Stimulated activated naive B cell treated with anti-CD40 and anti-IgM and Interleukin-4, amounts not matched to agents 10 μg/mL and 1 μg/mL and 100 μg/mL, for 72 hours (primary cell): ENCODE results near the gene SULT4A1.
"Not testable (repeated sequence)": the region's sequence is repeated elsewhere in the genome, so short reads cannot be mapped to it uniquely, and the experiment has no call there.

Experiments
- ATAC-seq, 2 donors: fragments of 150-1000 bp; cut with Tn5 transposase; replicated peaks; 2 replicates each; pipeline ENCODE4 v1.10.0; 2021; ENCODE audit warnings: moderate library complexity in 1 of 2
- DNase-seq: peaks from one replicate; pipeline ENCODE4 v3.0.0; 2021
- H3K27ac Mint-ChIP-seq: one replicate; pipeline ENCODE4 v1.8.0; 2022; ENCODE audit warnings: mild to moderate bottlenecking, mixed read lengths
- H3K27me3 Mint-ChIP-seq, 2 donors: one replicate each; pipeline ENCODE4 v1.8.0; 2022; ENCODE audit warnings: mixed read lengths in 2 of 2
- H3K36me3 Mint-ChIP-seq, 2 donors: one replicate each; pipeline ENCODE4 v1.8.0; 2022; ENCODE audit warnings: mixed read lengths in 2 of 2, mild to moderate bottlenecking in 1 of 2
- H3K4me1 Mint-ChIP-seq, 2 donors: one replicate each; pipeline ENCODE4 v1.8.0; 2022; ENCODE audit warnings: mixed read lengths in 2 of 2, mild to moderate bottlenecking in 1 of 2
- H3K4me3 Mint-ChIP-seq, 2 donors: one replicate each; pipeline ENCODE4 v1.8.0; 2022; ENCODE audit warnings: mild to moderate bottlenecking in 2 of 2, mixed read lengths in 2 of 2, moderate library complexity in 1 of 2
- H3K9me3 Mint-ChIP-seq, 2 donors: one replicate each; pipeline ENCODE4 v1.8.0; 2022; ENCODE audit warnings: mixed read lengths in 2 of 2, mild to moderate bottlenecking in 1 of 2

SULT4A1 gene, protein sequence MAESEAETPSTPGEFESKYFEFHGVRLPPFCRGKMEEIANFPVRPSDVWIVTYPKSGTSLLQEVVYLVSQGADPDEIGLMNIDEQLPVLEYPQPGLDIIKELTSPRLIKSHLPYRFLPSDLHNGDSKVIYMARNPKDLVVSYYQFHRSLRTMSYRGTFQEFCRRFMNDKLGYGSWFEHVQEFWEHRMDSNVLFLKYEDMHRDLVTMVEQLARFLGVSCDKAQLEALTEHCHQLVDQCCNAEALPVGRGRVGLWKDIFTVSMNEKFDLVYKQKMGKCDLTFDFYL

DNA sequence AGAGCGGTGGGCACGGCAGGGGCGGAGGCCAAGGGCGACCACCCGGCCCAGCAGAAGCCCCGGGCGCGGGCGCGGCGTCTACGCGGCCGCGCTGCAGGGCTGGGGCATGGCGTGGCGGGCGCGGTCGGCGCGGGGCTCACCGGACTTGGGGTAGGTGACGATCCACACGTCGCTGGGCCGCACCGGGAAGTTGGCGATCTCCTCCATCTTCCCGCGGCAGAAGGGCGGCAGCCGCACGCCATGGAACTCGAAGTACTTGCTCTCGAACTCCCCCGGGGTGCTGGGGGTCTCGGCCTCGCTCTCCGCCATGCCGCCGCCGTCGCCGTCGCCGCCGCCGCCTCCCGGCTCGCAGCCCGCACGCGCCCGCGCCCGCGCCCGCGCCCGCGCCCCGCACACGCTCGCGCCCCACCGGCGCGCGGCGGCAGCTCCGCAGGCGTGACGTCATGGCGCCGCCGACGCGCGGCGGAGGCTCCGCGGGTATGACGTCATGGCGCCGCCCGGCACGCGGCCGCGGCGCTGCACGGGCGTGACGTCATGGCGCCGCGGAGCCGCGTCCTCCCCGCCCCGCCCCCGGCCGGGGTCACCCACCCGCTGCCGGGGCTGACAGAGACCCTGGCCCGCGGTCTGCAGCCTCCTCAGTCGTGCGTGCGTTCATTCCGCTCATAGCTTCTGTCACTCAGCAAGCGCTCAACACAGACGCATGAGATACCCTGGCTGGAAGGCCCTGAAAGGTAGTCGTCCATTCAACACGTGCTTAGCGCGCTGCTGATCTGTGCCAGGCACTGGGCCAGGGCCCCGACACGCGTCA lies at the start of gene SULT4A1:
Gene SULT4A1 (minus strand): TSS at position 440 of the 808 bp plus-strand sequence. CDS start 131 bp downstream, at position 309.
- H3K4me3 Mint-ChIP-seq, result peak within 1 kb of the TSS in 1 of 2 donors; percentile 59
- DNase-seq (no peak), ATAC-seq (no peak)
- peaks cover 72% of the 10 kb centered on the region in 2 donors for H3K27me3 Mint-ChIP-seq
- H3K27ac Mint-ChIP-seq, result no peak within 1 kb of the TSS
- H3K4me1 Mint-ChIP-seq, result peaks cover 0 to 4% of the 10 kb centered on the region in 2 donors
- H3K36me3 Mint-ChIP-seq, result no peaks in the 10 kb centered on the region
- H3K9me3 Mint-ChIP-seq, result peaks cover 0 to 3% of the 10 kb centered on the region in 2 donors

GRCh38 chr22:43911351-43911750 lies 49.0 kb upstream of the SULT4A1 start:
- Mint-ChIP-seq H3K36me3 (no peaks in the 10 kb centered on the region), H3K4me3 (no peak overlapping the region), H3K9me3 (peaks cover 0 to 2% of the 10 kb centered on the region in 2 donors), H3K27ac (no peak overlapping the region), H3K4me1 (no peaks in the 10 kb centered on the region), H3K27me3 (peaks cover 28 to 43% of the 10 kb centered on the region in 2 donors)
- ATAC-seq (no peak), DNase-seq (no peak)

- DNase-seq (no peak), ATAC-seq (no peak)
- Mint-ChIP-seq H3K4me3 (no peak overlapping the region), H3K36me3 (no peaks in the 10 kb centered on the region), H3K4me1 (no peaks in the 10 kb centered on the region), H3K27me3 (peaks cover 30 to 43% of the 10 kb centered on the region in 2 donors), H3K9me3 (peaks cover 0 to 2% of the 10 kb centered on the region in 2 donors), H3K27ac (no peak overlapping the region)
Observed at GRCh38 chr22:43910178-43910695, 47.9 kb upstream of the SULT4A1 start.

DNA sequence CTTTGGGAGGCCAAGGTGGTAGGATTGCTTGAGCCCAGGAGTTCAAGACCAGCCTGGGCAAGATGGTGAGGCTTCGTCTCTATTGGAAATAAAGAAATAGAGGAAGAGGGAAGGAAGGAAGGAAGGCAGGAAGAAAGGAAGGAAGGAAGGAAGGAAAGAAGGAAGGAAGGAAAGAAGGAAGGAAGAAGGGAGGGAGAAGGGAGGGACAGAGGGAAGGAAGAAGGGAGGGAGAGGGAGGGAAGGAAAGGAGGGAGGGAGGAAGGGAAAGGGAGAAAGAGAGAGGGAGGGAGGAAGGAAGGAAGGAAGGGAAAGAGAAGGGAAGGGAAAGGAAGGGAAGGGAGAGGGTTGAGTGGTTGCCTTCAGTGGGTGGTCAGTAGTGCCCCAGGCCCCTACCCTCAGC lies 47.4 kb upstream of the SULT4A1 start:
- no peak overlapping the region for H3K4me3 Mint-ChIP-seq
- H3K4me1 Mint-ChIP-seq, result no peaks in the 10 kb centered on the region
- peaks cover 31 to 43% of the 10 kb centered on the region in 2 donors for H3K27me3 Mint-ChIP-seq
- DNase-seq (no peak), ATAC-seq (no peak)
- no peak overlapping the region for H3K27ac Mint-ChIP-seq
- no peaks in the 10 kb centered on the region for H3K36me3 Mint-ChIP-seq
- H3K9me3 Mint-ChIP-seq, result peaks cover 0 to 2% of the 10 kb centered on the region in 2 donors

- ATAC-seq (no peak), DNase-seq (no peak)
- peaks cover 33 to 54% of the 10 kb centered on the region in 2 donors for H3K27me3 Mint-ChIP-seq
- no peak overlapping the region for H3K4me3 Mint-ChIP-seq
- no peaks in the 10 kb centered on the region for H3K9me3 Mint-ChIP-seq
- H3K36me3 Mint-ChIP-seq, result no peaks in the 10 kb centered on the region
- H3K27ac Mint-ChIP-seq, result no peak overlapping the region
- H3K4me1 Mint-ChIP-seq, result no peaks in the 10 kb centered on the region
Observed at GRCh38 chr22:43905681-43906080, 43.4 kb upstream of the SULT4A1 start.

- peak; percentile 62 for DNase-seq
- H3K27ac Mint-ChIP-seq, result not testable (repeated sequence)
- peaks cover 23 to 43% of the 10 kb centered on the region in 2 donors for H3K27me3 Mint-ChIP-seq
Observed at GRCh38 chr22:43904412-43904811, 42.1 kb upstream of the SULT4A1 start.

DNA sequence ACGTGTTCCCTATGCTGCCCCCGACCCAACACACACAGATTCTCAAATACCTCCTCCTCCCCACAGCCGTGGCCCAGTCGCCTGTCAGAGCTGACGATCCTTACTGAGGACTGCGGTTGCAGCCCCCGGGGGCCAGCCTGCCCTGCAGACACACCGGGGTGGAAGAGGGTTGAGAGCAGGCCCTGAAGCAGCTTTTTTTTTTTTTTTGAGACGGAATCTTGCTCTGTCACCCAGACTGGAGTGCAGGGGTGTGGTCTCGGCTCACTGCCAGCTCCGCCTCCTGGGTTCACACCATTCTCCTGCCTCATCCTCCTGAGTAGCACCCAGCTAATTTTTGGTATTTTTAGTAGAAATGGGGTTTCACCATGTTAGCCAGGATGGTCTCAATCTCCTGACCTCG lies 40.7 kb upstream of the SULT4A1 start:
- not testable (repeated sequence) for H3K4me1 Mint-ChIP-seq, H3K9me3 Mint-ChIP-seq, H3K4me3 Mint-ChIP-seq, H3K27ac Mint-ChIP-seq, DNase-seq, H3K36me3 Mint-ChIP-seq, ATAC-seq
- peaks cover 23 to 42% of the 10 kb centered on the region in 2 donors for H3K27me3 Mint-ChIP-seq

More at GRCh38 chr22:43904412-43904811, 42.1 kb upstream of the SULT4A1 start:
- H3K4me3 Mint-ChIP-seq, H3K36me3 Mint-ChIP-seq, ATAC-seq, H3K4me1 Mint-ChIP-seq, H3K9me3 Mint-ChIP-seq: not testable (repeated sequence)

- Mint-ChIP-seq H3K27ac (no peak overlapping the region), H3K27me3 (peaks cover 23 to 35% of the 10 kb centered on the region in 2 donors), H3K36me3 (no peaks in the 10 kb centered on the region), H3K9me3 (no peaks in the 10 kb centered on the region), H3K4me1 (no peaks in the 10 kb centered on the region), H3K4me3 (no peak overlapping the region)
- no peak for ATAC-seq
- no peak for DNase-seq
Observed at GRCh38 chr22:43901976-43902643, 39.8 kb upstream of the SULT4A1 start.

- no peak overlapping the region for H3K4me3 Mint-ChIP-seq
- no peaks in the 10 kb centered on the region for H3K36me3 Mint-ChIP-seq
- peaks cover 29 to 42% of the 10 kb centered on the region in 2 donors for H3K27me3 Mint-ChIP-seq
- no peaks in the 10 kb centered on the region for H3K9me3 Mint-ChIP-seq
- H3K27ac Mint-ChIP-seq, result no peak overlapping the region
- no peaks in the 10 kb centered on the region for H3K4me1 Mint-ChIP-seq
- DNase-seq, result no peak
- ATAC-seq, result no peak
Observed at GRCh38 chr22:43900206-43900605, 37.9 kb upstream of the SULT4A1 start.

GRCh38 chr22:43897751-43898261 lies 35.5 kb upstream of the SULT4A1 start:
- ATAC-seq (peak in 1 of 2 donors; percentile 38), DNase-seq (no peak)
- Mint-ChIP-seq H3K36me3 (no peaks in the 10 kb centered on the region), H3K27ac (no peak overlapping the region), H3K9me3 (no peaks in the 10 kb centered on the region), H3K4me1 (no peaks in the 10 kb centered on the region), H3K4me3 (no peak overlapping the region), H3K27me3 (peaks cover 27 to 41% of the 10 kb centered on the region in 2 donors)

- DNase-seq, result no peak
- Mint-ChIP-seq H3K4me3 (no peak overlapping the region), H3K27me3 (peaks cover 27 to 42% of the 10 kb centered on the region in 2 donors), H3K27ac (peak overlapping the region; percentile 42), H3K36me3 (no peaks in the 10 kb centered on the region), H3K4me1 (peaks cover 3 to 7% of the 10 kb centered on the region in 2 donors), H3K9me3 (no peaks in the 10 kb centered on the region)
- no peak for ATAC-seq
Observed at GRCh38 chr22:43895986-43896645, 33.8 kb upstream of the SULT4A1 start.

DNA sequence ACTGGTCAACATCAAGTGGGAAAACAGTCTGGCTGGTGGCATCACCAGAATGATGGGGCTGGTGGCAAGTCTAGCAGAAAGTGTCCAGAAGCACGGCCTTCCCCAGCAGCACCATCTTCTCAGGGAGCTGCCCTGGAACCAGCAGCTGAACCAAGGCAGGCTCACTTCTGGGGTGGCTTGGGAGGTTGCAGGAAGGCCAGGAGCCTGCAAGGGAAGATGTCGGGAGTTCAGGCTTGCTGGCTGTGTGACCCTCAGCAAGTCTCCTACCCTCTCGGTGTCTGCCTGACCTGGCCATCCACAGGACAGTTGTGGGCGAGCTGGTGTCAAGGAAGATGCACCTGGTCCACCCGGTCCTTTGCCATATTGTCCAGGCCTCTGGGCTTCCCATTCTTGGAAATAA lies 31.8 kb upstream of the SULT4A1 start:
- no peak overlapping the region for H3K4me3 Mint-ChIP-seq
- no peaks in the 10 kb centered on the region for H3K9me3 Mint-ChIP-seq
- no peaks in the 10 kb centered on the region for H3K36me3 Mint-ChIP-seq
- DNase-seq, result no peak
- no peak overlapping the region for H3K27ac Mint-ChIP-seq
- H3K4me1 Mint-ChIP-seq, result peaks cover 3 to 8% of the 10 kb centered on the region in 2 donors
- ATAC-seq, result no peak
- peaks cover 33 to 56% of the 10 kb centered on the region in 2 donors for H3K27me3 Mint-ChIP-seq

DNA sequence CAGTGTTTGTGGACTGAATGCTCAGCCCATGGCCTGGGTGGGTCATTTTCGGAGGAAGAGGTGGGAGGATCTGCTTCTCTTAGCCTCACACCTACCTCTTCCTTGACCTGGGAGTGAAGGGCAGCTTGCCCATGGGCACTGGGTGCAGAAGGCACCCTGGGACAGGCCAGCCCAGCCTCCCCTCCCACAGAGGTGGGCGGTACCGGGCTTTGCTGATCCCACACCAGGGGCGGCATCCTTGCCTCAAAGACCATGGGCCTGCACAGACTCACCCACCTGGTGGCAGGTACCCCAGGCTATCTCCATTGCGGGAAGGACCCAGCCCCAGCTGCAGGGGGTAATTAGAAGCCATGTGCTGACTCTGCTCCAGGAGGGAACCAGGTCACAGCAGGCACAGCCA lies 31.0 kb upstream of the SULT4A1 start:
- ATAC-seq, result no peak
- no peak for DNase-seq
- no peak overlapping the region for H3K4me3 Mint-ChIP-seq
- H3K27ac Mint-ChIP-seq, result no peak overlapping the region
- H3K27me3 Mint-ChIP-seq, result peaks cover 39 to 64% of the 10 kb centered on the region in 2 donors
- H3K36me3 Mint-ChIP-seq, result no peaks in the 10 kb centered on the region
- no peaks in the 10 kb centered on the region for H3K9me3 Mint-ChIP-seq
- H3K4me1 Mint-ChIP-seq, result peaks cover 3 to 8% of the 10 kb centered on the region in 2 donors
